Activated naive CD8-positive, alpha-beta T cell treated with anti-CD3 and anti-CD28 coated beads for 36 hours (primary cell): Measurements from ENCODE around the gene OSTC. TPM values are rescaled to one million over a fixed set of nuclear protein-coding genes. Genes with fewer than 3 reads are reported as not detected.
A peak's percentile ranks its signal among the peaks of the same experiment; 100 is the strongest.

Experiments
- DNase-seq: peaks from one replicate; pipeline ENCODE4 v3.0.0; 2021
- H3K27ac Mint-ChIP-seq: one replicate; pipeline ENCODE4 v1.8.0; 2022; ENCODE audit warnings: mild to moderate bottlenecking, moderate library complexity, mixed read lengths
- H3K27me3 Mint-ChIP-seq: one replicate; pipeline ENCODE4 v1.8.0; 2022; ENCODE audit warnings: mild to moderate bottlenecking, mixed read lengths
- H3K36me3 Mint-ChIP-seq: one replicate; pipeline ENCODE4 v1.8.0; 2021; ENCODE audit warnings: mild to moderate bottlenecking, mixed read lengths
- H3K4me1 Mint-ChIP-seq: one replicate; pipeline ENCODE4 v1.8.0; 2021; ENCODE audit warnings: mixed read lengths
- H3K4me3 Mint-ChIP-seq: one replicate; pipeline ENCODE4 v1.8.0; 2022; ENCODE audit warnings: mild to moderate bottlenecking, moderate library complexity, mixed read lengths
- H3K9me3 Mint-ChIP-seq: one replicate; pipeline ENCODE4 v1.8.0; 2022; ENCODE audit warnings: mixed read lengths
- total RNA-seq, 2 experiments: library from RNA; stranded (reverse); gene quantifications; one replicate each; pipeline ENCODE4 v1.2.3, GENCODE V29; 2021

The OSTC gene
- 10 to 100 TPM; 86.9 to 89.4 TPM for total RNA-seq

DNA sequence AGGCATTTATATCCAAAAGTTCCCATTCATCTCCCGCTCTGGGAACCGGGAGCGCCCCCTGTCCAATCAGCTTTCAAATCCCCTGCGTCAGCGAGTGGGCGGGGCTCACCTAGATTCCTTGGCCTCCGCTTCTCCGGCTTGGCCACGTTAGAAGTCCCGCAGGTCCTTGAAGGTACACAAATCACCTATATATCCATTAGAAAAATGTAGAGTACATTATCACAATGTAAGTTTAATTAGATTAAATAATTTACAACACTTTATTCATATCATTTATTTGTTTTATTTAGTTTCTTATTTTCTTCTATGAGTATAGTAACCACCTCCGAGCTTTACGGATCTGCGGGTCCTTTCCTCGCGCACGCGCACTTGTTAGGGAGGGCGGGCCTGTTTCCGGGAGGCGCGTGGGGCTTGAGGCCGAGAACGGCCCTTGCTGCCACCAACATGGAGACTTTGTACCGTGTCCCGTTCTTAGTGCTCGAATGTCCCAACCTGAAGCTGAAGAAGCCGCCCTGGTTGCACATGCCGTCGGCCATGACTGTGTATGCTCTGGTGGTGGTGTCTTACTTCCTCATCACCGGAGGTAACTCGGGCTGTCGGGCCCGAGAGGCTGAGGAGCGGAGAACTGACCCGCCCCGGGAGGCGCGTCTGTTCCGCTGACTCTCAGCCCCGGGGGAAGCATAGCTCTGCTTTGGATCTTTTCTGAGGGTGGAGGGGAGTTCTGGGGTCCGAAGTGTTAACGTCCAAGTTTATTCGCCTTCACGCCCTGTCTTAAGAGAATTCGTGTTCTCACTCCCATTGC lies at the start of gene OSTC:
OSTC (plus strand) TSS at position 388 of the 802 bp plus-strand sequence; CDS start at position 445, 57 bp downstream.
- DNase-seq: peak; percentile 91
- Mint-ChIP-seq H3K4me3 (peak within 1 kb of the TSS; percentile 97), H3K27ac (peak within 1 kb of the TSS; percentile 92), H3K36me3 (peaks cover 20% of the 10 kb centered on the region), H3K9me3 (no peaks in the 10 kb centered on the region), H3K27me3 (no peaks in the 10 kb centered on the region), H3K4me1 (peaks cover 19% of the 10 kb centered on the region)

DNA sequence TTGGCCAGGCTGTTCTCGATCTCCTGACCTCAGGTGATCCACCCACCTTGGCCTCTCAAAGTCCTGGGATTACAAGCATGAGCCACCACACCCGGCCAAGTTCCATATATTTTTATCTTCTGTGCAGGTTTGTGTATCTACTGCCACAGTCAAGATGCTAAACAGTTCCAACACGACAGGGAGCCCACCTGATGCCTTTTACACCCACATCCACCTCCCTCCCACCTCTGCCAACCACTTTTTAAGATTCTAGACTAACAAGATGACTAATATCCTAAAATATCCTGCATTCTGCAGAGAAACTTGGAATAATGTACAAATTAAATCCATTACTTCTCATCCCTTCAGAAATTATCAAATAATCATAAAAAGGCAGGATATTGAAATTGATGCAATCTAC lies 49.3 kb upstream of the OSTC start:
- no peaks in the 10 kb centered on the region for H3K27me3 Mint-ChIP-seq
- H3K36me3 Mint-ChIP-seq: peaks cover 9% of the 10 kb centered on the region
- H3K4me1 Mint-ChIP-seq: peaks cover 17% of the 10 kb centered on the region
- H3K4me3 Mint-ChIP-seq: no peak overlapping the region
- no peak for DNase-seq
- H3K27ac Mint-ChIP-seq: no peak overlapping the region
- H3K9me3 Mint-ChIP-seq: peaks cover 1% of the 10 kb centered on the region

DNA sequence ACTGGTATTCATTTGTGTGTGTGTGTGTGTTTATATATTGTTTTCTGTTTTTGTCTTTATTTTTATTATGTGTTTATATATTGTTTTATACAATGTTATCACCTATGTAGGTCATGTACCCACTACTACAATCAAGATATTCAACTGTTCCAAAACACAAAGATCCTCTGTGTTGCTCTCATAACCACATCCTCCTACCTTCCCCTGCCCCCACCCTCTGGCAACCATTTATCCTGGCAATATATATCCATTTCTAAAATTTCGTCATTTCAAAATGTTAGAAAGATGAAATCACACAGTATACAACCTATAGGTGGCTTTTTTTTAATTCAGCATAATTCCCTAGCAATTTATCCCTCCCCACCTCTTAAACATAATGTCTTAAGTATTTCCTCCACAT lies 48.9 kb upstream of the OSTC start:
- no peak for DNase-seq
- Mint-ChIP-seq H3K36me3 (peaks cover 8% of the 10 kb centered on the region), H3K27ac (no peak overlapping the region), H3K27me3 (no peaks in the 10 kb centered on the region), H3K4me3 (no peak overlapping the region), H3K4me1 (peaks cover 16% of the 10 kb centered on the region), H3K9me3 (peaks cover 2% of the 10 kb centered on the region)

DNA sequence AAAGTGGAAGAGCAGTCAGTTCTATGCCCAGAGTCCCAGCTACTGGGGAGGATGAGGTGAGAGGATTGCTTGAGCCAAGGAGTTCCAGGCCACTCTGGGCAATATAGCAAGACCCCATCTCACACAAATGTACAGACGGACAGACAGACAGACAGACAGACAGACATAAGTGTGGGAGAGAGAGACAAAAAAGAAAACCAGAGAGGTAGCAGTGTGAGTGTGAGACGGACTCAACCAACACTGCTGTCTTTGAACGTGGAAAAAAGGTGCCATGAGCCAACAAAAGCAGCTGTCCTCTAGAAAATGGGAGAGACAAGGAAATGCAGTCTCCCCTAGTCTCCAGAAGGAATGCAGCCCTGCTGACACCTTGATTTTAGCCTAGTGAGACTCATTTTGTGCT lies 48.2 kb upstream of the OSTC start:
- peaks cover 15% of the 10 kb centered on the region for H3K4me1 Mint-ChIP-seq
- peaks cover 2% of the 10 kb centered on the region for H3K9me3 Mint-ChIP-seq
- H3K27me3 Mint-ChIP-seq: no peaks in the 10 kb centered on the region
- H3K27ac Mint-ChIP-seq: no peak overlapping the region
- no peak overlapping the region for H3K4me3 Mint-ChIP-seq
- no peak for DNase-seq
- H3K36me3 Mint-ChIP-seq: peaks cover 13% of the 10 kb centered on the region

DNA sequence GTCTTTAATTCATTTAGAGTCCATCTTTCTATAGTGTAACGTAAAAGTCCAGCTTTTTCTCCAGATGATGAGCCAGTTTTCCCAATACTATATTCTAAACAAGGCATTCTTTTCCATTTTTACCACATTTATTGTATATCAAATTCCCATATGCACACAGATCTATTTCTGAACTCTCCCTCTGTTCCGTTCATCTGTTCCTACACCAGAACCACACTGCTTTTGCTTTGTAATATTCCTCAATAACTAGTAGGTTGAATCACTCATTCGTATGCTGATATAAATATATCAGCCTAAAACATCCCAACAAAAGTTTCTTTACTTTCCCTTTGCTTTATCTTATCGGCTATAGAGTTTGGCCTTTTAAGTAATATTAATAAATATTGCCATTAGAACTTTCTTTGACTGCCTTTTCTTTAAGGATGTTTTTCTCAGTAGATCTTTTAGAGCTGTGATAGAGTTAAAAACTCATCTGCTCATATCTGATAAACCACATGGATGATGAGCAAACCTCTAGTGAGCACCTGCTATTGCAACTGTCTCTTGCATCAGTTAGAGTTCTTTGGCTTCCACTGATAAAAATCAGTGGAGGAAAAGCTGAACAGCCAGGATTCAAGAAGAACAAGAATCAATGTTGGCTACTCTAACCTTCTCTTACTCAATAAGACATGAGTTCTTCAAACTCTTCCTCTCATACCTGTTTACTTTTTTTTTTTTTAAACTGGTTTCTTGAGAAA lies 43.2 kb upstream of the OSTC start:
- H3K4me3 Mint-ChIP-seq: no peak overlapping the region
- H3K9me3 Mint-ChIP-seq: peaks cover 2% of the 10 kb centered on the region
- no peaks in the 10 kb centered on the region for H3K27me3 Mint-ChIP-seq
- no peak for DNase-seq
- H3K36me3 Mint-ChIP-seq: peaks cover 30% of the 10 kb centered on the region
- H3K27ac Mint-ChIP-seq: no peak overlapping the region
- H3K4me1 Mint-ChIP-seq: peaks cover 14% of the 10 kb centered on the region

GRCh38 chr4:108611365-108611764 lies 39.0 kb upstream of the OSTC start:
- H3K27ac Mint-ChIP-seq: no peak overlapping the region
- H3K9me3 Mint-ChIP-seq: peaks cover 10% of the 10 kb centered on the region
- H3K27me3 Mint-ChIP-seq: no peaks in the 10 kb centered on the region
- H3K4me3 Mint-ChIP-seq: no peak overlapping the region
- no peak for DNase-seq
- H3K4me1 Mint-ChIP-seq: peaks cover 17% of the 10 kb centered on the region
- H3K36me3 Mint-ChIP-seq: peaks cover 40% of the 10 kb centered on the region

DNA sequence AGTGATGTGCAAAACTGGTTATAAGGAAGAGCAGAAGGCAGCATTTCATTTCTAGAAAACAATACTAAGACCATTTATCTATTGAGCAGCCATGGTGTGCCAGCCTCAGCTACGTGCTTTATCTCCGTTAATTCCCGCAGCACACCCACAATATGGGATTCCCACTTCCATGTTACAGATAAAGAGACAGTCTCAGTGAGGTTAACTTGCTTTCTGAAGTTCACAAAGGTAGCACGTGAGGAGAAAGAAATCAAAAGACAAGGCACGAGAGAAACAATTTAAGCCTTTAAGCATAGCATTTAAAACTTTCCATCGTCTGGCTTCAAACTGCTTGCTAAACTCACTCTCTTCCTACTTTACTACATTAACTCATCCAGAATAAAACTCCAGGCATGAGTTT lies 38.0 kb upstream of the OSTC start:
- Mint-ChIP-seq H3K27me3 (no peaks in the 10 kb centered on the region), H3K4me1 (peaks cover 19% of the 10 kb centered on the region), H3K4me3 (peak overlapping the region; percentile 59), H3K27ac (no peak overlapping the region), H3K9me3 (peaks cover 12% of the 10 kb centered on the region), H3K36me3 (peaks cover 41% of the 10 kb centered on the region)
- no peak for DNase-seq

DNA sequence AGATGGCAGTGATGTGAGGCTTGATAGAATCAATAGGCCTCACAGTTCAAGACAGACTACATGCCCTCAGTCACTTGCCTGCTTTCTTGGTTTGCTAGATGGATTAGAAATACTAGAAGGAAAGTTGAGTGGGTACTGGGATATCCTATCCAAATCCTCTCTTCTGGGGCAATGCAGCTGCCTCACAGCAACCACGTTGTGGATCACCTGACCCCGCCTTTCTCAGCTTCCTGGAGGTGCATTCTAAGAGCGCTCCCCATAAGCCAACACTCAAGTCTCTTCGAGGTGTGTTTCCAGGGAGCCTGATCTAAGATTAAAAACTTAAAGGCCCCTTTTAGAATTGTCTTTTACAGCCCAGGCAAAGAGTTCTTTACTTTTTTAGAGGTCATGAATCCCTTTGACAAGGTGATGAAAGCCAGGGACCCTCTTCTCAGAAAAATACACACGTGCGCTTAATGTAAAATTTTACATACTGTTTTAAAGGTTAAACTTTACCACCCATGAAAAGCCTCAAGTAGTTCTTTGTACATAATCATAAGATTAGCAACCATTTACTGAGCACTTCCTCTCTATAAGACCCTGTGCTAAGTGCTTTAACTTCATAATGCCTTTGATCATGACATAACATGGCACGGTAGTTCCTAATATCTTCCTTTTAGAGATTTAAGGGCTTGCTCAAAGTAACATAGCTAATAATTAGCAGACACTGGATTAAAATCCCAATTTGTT lies 30.9 kb upstream of the OSTC start:
- DNase-seq: peak; percentile 53
- no peaks in the 10 kb centered on the region for H3K27me3 Mint-ChIP-seq
- H3K9me3 Mint-ChIP-seq: peaks cover 9% of the 10 kb centered on the region
- peak overlapping the region; percentile 96 for H3K4me3 Mint-ChIP-seq
- peaks cover 41% of the 10 kb centered on the region for H3K4me1 Mint-ChIP-seq
- peak overlapping the region; percentile 93 for H3K27ac Mint-ChIP-seq
- H3K36me3 Mint-ChIP-seq: peaks cover 75% of the 10 kb centered on the region

DNA sequence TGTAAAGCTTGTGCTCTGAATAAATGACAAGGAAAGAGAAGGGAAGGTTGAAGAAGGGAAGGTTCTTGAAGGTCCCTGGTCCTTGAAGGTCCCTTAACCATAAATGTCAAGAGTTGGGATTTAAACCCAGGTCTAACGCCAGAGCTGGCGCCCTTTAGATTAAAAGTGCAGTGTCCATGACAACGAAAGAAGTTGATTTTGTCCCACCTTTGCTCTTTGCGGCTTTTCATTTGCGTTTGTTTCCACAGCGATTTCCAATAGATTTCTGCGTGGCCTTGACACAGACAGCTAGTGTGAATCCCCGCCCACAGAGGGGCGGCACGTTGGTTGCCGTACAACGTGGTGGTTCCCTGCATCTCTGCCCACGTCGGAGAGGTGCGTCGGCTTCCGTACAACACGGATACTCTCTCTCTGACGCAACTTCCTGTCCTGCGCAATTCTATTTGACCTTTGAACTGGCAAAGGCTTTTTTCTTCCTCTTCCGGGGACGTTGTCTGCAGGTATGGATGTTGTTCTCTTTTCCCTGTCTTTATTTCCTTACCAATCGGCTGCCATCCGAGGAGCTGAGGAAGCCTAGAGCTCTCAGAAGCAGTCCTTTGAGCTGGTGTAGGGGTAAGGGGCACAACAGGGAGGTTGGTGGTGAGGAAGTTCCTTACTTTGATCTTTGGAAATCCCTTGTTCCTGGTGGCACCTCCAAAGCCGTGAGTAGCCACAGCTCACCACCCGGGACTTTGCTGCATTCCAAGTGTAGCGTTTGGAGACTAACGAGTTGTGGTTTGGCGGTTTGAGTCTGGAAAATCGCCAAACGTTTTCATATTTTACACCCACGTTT lies 30.1 kb upstream of the OSTC start, which contains the start of gene RPL34:
RPL34 (plus strand) TSS at position 476 of the 832 bp plus-strand sequence. CDS start 1,384 bp downstream, outside the sequence.
- peaks cover 8% of the 10 kb centered on the region for H3K9me3 Mint-ChIP-seq
- DNase-seq: peak; percentile 95
- peaks cover 76% of the 10 kb centered on the region for H3K36me3 Mint-ChIP-seq
- H3K27ac Mint-ChIP-seq: peak within 1 kb of the TSS; percentile 93
- H3K4me1 Mint-ChIP-seq: peaks cover 48% of the 10 kb centered on the region
- peak within 1 kb of the TSS; percentile 96 for H3K4me3 Mint-ChIP-seq
- H3K27me3 Mint-ChIP-seq: no peaks in the 10 kb centered on the region

DNA sequence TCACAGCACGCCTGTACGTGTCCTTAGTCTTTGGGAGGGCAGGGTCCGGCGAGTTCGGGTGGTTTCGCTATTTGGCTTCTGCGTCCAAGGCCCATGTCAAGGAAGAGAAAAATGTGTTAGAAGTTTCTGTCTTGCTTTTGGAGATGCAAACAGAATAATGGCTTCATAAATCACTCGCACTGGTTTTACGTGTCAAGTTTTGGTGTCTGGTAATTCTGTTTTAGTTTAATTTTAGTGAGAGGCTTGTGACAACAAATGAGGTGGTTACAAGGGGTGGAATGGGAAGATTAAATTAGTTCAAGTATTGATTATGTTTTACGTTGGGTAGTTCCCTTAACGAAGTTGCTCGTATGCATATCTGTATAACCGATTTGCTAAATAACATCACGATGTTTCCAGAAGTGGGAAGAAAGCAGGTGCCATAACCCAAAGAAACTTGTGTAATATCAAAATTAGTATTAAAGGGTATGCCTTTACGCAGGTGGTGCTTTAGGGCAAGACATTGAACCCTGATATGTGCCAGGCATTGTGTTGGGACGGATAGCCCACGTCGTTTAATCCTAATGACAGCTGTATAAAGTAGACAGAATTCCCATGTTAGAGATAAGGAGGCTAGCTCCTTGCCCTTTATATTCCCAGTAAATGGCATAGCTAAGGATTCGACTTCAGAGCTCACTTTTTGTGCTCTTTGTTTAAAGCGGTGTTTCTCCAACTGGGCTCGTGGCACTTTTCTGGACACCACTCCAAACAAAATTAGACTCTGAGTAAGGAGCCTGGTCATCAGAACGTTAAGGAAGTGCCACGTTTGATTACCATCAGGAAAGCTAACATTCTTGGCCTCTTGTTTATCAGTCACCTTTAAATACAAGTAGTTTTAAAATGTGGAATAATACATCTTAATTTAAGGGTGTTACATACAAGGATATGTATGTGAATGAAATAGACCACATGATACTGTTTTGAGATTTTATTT lies 29.2 kb upstream of the OSTC start:
- DNase-seq: no peak
- Mint-ChIP-seq H3K36me3 (peaks cover 78% of the 10 kb centered on the region), H3K4me1 (peaks cover 54% of the 10 kb centered on the region), H3K27me3 (no peaks in the 10 kb centered on the region), H3K9me3 (peaks cover 3% of the 10 kb centered on the region), H3K4me3 (peak overlapping the region; percentile 96), H3K27ac (peak overlapping the region; percentile 93)

- peaks cover 59% of the 10 kb centered on the region for H3K4me1 Mint-ChIP-seq
- no peaks in the 10 kb centered on the region for H3K27me3 Mint-ChIP-seq
- peak overlapping the region; percentile 96 for H3K4me3 Mint-ChIP-seq
- peak overlapping the region; percentile 93 for H3K27ac Mint-ChIP-seq
- DNase-seq: peak; percentile 9
- peaks cover 77% of the 10 kb centered on the region for H3K36me3 Mint-ChIP-seq
- H3K9me3 Mint-ChIP-seq: no peaks in the 10 kb centered on the region
Observed at GRCh38 chr4:108622022-108622421, 28.4 kb upstream of the OSTC start.

DNA sequence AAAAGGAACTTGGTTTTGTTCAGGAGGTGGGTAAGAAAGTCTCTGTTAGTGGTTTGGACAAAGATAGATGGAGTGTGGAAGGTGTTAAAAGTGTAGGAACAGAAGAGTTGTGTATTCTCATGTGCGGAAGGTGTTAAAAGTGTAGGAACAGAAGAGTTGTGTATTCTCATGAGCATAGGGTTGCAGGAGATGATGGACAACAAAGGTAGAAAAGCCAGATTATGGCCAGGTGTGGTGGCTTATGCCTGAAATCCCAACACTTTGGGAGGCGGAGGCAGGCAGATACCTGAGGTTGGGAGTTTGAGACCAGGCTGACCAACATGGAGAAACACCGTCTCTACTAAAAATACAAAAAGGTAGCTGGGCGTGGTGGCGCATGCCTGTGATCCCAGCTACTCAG lies 27.6 kb upstream of the OSTC start:
- DNase-seq: no peak
- peaks cover 76% of the 10 kb centered on the region for H3K36me3 Mint-ChIP-seq
- H3K27ac Mint-ChIP-seq: peak overlapping the region; percentile 93
- H3K9me3 Mint-ChIP-seq: no peaks in the 10 kb centered on the region
- H3K27me3 Mint-ChIP-seq: no peaks in the 10 kb centered on the region
- H3K4me1 Mint-ChIP-seq: peaks cover 55% of the 10 kb centered on the region
- peak overlapping the region; percentile 96 for H3K4me3 Mint-ChIP-seq

GRCh38 chr4:108624263-108625056 lies 25.9 kb upstream of the OSTC start:
- DNase-seq: no peak
- Mint-ChIP-seq H3K9me3 (no peaks in the 10 kb centered on the region), H3K4me3 (peak overlapping the region; percentile 96), H3K36me3 (peaks cover 74% of the 10 kb centered on the region), H3K27ac (peak overlapping the region; percentile 93), H3K27me3 (no peaks in the 10 kb centered on the region), H3K4me1 (peaks cover 46% of the 10 kb centered on the region)
